ENCODE data around the gene CTSC.

- TF ChIP-seq REST (IDR thresholded peaks at IDR 0.05; ENCODE audit: insufficient read depth in 1 of 2, low read depth in 2 of 2, low read length in 2 of 2): no peak
- no peak for TF ChIP-seq TAF1 (IDR thresholded peaks at IDR 0.05; ENCODE audit: borderline replicate concordance, insufficient read depth, low read length)
- no peak; the same call in 1 of the 2 replicates for TF ChIP-seq SIN3A (IDR thresholded peaks at IDR 0.05; ENCODE audit: borderline replicate concordance, insufficient read depth, low read length)
- no peak for TF ChIP-seq POLR2AphosphoS5 (IDR thresholded peaks at IDR 0.05; ENCODE audit: low read depth, low read length)
- no peak for TF ChIP-seq FOXP2 (optimal IDR thresholded peaks at IDR 0.05; ENCODE audit: borderline replicate concordance, extremely low read depth, extremely low read length, insufficient read depth)
Observed at GRCh38 chr11:88384004-88384668, 46.6 kb upstream of the CTSC start.

Data from PFSK-1 (cell line).